ENCODE measurements around the gene INTS4.

GRCh38 chr11:77879218-77879617, 115.2 kb downstream of the INTS4 start:
- TF ChIP-seq CTCF (IDR thresholded peaks at IDR 0.05) (no peak), POLR2A (IDR thresholded peaks at IDR 0.05) (no peak)
